AG10803 (cell line): ENCODE data around the gene LMAN2.

ENCODE experiments used
- DNase-seq: peaks from one replicate; pipeline ENCODE4 v3.0.0; 2010; ENCODE audit warnings: low read depth
- H3K4me3 ChIP-seq: 2 replicates; pipeline ENCODE4 v1.5.1; 2011; ENCODE audit warnings: mild to moderate bottlenecking, low read length, control low read depth
- CTCF ChIP-seq: conservative IDR thresholded peaks from 2 replicates; pipeline ENCODE4 v1.5.1; 2011; ENCODE audit warnings: mild to moderate bottlenecking, low read length, control low read depth, inconsistent platforms

LMAN2 gene

GRCh38 chr5:177335701-177336065 is 15.8 kb downstream of the LMAN2 start:
- no peak for DNase-seq
- H3K4me3 ChIP-seq, result no peak overlapping the region
- no peak for TF ChIP-seq CTCF

- no peak for TF ChIP-seq CTCF
- DNase-seq, result no peak
- no peak overlapping the region for H3K4me3 ChIP-seq
These were observed 16.4 kb downstream of the LMAN2 start for GRCh38 chr5:177334781-177335700.

- no peak overlapping the region for H3K4me3 ChIP-seq
- no peak for DNase-seq
- TF ChIP-seq CTCF, result no peak
These were observed 17.3 kb downstream of the LMAN2 start for GRCh38 chr5:177334155-177334551.

- TF ChIP-seq CTCF, result no peak
- H3K4me3 ChIP-seq, result no peak overlapping the region
- no peak for DNase-seq
These were observed 17.9 kb downstream of the LMAN2 start for GRCh38 chr5:177333420-177334154.

GRCh38 chr5:177332896-177333260 is 18.6 kb downstream of the LMAN2 start:
- no peak overlapping the region for H3K4me3 ChIP-seq
- DNase-seq, result no peak
- no peak for TF ChIP-seq CTCF

GRCh38 chr5:177332031-177332895 is 19.2 kb downstream of the LMAN2 start:
- no peak for TF ChIP-seq CTCF
- DNase-seq, result no peak
- H3K4me3 ChIP-seq, result no peak overlapping the region
